ENCODE data around the gene SETD2.
A peak's percentile ranks its signal among the peaks of the same experiment; 100 is the strongest.

The SETD2 gene

DNA sequence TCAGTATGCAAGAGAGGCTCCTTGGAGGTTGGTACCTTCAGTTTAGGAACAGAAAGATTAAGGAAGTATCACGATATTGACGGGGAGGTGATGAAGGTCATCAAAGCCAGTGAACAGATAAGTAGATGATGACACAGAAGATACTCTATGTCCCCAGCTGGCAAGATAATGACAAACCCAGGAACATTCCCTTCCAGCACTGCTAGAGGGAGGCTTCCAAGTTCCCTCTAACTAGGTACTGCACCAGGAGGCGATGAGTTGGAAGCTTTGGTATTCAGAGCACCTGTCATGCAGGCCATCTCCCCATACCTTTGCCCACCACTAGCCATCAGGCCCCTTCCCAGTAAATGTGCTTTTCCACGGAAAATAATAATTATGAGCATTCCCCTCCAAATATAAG lies 143.6 kb downstream of the SETD2 start:
- Mint-ChIP-seq H3K36me3 (ENCODE audit: low read depth) (peaks cover 19% of the 10 kb centered on the region), H3K4me3 (no peak overlapping the region), H3K9me3 (no peaks in the 10 kb centered on the region), H3K27ac (peak overlapping the region; percentile 72), H3K4me1 (ENCODE audit: low read depth) (peaks cover 50% of the 10 kb centered on the region), H3K27me3 (ENCODE audit: low read depth) (no peaks in the 10 kb centered on the region)

DNA sequence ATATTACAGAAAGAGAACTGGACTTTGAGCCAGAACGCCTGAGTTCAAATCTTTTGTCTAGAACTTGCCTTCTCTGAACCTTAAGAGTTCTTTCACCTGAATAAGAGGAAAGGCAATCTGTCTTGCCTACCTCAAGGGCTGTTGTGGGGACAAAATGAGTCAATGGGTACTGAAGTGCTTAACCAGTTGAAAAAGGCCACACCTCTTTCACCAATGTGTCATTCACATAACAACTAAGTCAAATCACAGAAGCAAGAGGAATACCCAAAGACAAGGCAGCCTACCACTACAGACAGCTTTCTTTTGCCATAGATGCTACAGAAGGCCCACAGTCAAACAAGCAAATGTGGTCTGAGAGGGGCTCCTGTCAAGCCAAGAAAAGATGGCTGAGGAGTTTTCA lies 144.7 kb downstream of the SETD2 start:
- Mint-ChIP-seq H3K4me3 (peak overlapping the region; percentile 38), H3K9me3 (no peaks in the 10 kb centered on the region), H3K27me3 (ENCODE audit: low read depth) (no peaks in the 10 kb centered on the region), H3K27ac (peak overlapping the region; percentile 72), H3K36me3 (ENCODE audit: low read depth) (peaks cover 20% of the 10 kb centered on the region), H3K4me1 (ENCODE audit: low read depth) (peaks cover 48% of the 10 kb centered on the region)

DNA sequence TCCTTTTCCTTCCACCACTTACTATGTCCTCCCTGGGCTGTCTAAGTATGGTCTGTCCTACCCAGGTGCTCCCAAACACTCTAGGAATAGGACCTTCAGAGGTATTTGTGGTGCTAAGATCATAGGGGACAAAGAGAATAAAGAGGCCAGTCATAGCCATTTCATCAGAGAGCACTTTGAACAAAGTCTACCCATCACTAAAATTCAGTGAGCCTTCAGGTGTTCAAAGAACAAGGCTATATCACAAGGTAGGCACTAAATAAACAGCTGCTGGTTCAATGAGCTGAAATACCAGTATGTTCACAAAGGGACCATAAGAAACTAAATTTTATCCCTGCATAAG lies 145.7 kb downstream of the SETD2 start:
- Mint-ChIP-seq H3K27ac (no peak overlapping the region), H3K9me3 (no peaks in the 10 kb centered on the region), H3K36me3 (ENCODE audit: low read depth) (peaks cover 27% of the 10 kb centered on the region), H3K4me1 (ENCODE audit: low read depth) (peaks cover 48% of the 10 kb centered on the region), H3K27me3 (ENCODE audit: low read depth) (no peaks in the 10 kb centered on the region), H3K4me3 (no peak overlapping the region)

DNA sequence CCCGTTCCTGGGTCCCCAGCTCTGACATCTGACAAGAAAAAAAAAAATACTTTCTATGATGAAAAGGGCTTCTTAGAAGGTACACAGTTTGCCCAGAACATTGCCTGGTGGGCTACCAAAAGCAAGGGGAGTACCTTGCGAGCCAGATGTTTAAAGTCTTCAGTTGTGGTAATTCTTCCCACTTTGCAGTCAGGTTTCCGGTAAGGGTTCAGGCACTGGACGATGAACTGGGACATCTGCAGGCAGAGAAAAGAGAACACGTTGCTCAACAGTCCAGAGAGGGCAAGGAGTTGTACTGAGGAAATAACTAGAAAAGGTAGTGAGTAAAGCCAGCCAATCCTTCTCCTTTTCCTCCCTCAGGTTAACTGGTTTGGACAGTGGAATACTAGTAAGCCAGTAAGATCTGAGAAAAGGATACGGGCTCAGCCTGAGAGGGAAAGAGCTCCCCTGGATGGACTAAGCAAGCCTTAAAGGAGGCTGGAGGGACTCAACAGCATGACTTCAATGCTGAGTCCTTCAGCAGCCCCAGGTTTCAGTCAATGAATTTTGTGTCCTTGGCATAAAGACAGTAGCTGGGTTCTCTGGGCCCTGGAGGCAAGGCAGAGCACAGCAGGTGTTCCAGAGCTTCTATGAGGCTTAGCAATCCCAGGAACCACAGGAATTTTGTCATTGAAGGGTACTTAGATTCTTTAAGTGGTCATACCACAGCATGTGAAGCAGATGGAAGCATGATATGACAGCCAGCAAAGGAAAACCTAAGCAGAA lies 146.2 kb downstream of the SETD2 start:
- Mint-ChIP-seq H3K4me3 (no peak overlapping the region), H3K27me3 (ENCODE audit: low read depth) (no peaks in the 10 kb centered on the region), H3K36me3 (ENCODE audit: low read depth) (peaks cover 27% of the 10 kb centered on the region), H3K4me1 (ENCODE audit: low read depth) (peaks cover 48% of the 10 kb centered on the region), H3K9me3 (no peaks in the 10 kb centered on the region), H3K27ac (peak overlapping the region; percentile 83)

DNA sequence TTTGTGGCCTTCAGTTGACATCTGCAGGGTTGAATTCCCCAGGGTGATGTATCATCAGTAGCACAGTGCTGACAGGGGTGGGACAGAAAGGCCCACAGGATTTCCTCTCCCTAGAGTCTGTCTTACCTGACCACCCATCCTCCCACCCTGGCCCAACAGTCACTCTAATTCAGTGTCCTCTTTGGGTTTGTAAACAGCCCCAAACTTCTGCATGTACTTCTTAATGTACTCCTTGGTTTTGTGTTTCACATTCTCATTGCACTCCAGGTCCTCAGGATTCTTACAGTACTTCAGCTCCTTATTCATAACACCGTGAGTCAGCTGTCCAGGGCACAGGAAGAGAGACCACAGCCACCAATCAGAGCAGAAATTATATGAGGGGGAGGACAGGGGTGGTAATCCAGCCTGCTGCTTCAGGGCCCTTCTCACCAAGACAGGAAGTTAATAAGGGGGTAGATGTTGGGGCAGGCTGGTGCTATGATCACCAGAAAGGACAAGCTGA lies 146.9 kb downstream of the SETD2 start:
- Mint-ChIP-seq H3K27ac (peak overlapping the region; percentile 83), H3K9me3 (no peaks in the 10 kb centered on the region), H3K27me3 (ENCODE audit: low read depth) (no peaks in the 10 kb centered on the region), H3K4me1 (ENCODE audit: low read depth) (peaks cover 48% of the 10 kb centered on the region), H3K36me3 (ENCODE audit: low read depth) (peaks cover 27% of the 10 kb centered on the region), H3K4me3 (peak overlapping the region; percentile 20)

DNA sequence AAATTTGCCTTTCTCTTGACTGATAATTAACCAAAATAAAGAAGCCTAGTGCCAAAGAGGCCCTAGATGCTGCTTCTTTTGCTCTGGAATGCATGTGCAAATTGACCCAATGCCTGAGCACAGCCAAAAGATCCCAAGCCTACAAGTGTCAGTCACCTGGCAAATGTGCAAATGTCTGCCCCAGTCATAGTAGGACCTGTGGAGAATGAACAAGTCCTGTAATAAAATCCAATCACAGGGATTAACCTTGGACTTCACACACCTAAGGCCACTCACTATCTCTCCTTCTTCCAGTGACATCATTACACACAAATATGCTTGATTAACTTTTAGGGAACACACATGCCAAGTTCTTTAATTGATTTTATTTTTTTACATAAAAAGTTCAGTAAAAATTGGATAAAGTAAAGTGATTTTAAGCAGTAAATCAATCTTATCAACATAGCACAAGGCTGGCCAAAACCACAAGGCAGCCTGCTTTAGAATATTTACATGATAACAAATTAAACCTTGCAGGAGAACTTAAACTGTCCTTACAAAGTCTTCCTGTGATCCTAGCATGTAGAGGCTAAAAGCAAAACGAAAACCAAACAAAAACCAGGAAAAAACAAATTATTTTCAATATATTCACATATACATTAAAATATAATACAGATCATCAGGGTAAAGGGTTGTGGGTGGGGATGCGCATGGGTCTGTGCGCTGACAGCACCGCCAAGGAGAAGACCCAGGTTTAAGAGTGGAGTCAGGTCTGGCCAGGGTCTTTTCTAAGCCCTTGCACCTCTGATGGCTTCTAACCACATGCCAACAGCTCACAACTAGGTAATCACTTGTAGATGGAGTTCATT lies 147.6 kb downstream of the SETD2 start:
- H3K4me1 Mint-ChIP-seq (ENCODE audit: low read depth) = peaks cover 54% of the 10 kb centered on the region
- no peaks in the 10 kb centered on the region for H3K9me3 Mint-ChIP-seq
- H3K27ac Mint-ChIP-seq = peak overlapping the region; percentile 83
- H3K36me3 Mint-ChIP-seq (ENCODE audit: low read depth) = peaks cover 33% of the 10 kb centered on the region
- peak overlapping the region; percentile 20 for H3K4me3 Mint-ChIP-seq
- no peaks in the 10 kb centered on the region for H3K27me3 Mint-ChIP-seq (ENCODE audit: low read depth)

DNA sequence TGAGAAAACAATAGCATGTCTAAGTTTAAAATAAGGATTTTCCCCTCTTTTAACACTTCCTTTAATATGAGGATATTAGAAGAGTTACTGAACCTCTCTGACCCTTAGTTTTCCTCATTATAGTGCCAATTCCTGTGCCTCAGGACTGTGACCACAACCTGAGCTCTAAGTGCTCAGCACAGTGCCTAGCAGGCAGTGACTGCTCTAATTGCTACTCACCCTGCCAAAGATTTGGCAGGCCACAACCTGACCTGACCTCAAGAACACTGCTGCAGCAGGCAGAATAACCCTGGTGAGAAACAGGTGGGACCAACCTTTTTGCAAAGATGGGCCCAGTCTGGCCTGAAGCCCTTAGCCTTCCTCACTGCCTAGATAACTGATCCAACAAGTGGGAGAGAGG lies 148.8 kb downstream of the SETD2 start:
- Mint-ChIP-seq H3K27me3 (ENCODE audit: low read depth) (no peaks in the 10 kb centered on the region), H3K4me3 (no peak overlapping the region), H3K36me3 (ENCODE audit: low read depth) (peaks cover 37% of the 10 kb centered on the region), H3K27ac (peak overlapping the region; percentile 34), H3K4me1 (ENCODE audit: low read depth) (peaks cover 51% of the 10 kb centered on the region), H3K9me3 (no peaks in the 10 kb centered on the region)

DNA sequence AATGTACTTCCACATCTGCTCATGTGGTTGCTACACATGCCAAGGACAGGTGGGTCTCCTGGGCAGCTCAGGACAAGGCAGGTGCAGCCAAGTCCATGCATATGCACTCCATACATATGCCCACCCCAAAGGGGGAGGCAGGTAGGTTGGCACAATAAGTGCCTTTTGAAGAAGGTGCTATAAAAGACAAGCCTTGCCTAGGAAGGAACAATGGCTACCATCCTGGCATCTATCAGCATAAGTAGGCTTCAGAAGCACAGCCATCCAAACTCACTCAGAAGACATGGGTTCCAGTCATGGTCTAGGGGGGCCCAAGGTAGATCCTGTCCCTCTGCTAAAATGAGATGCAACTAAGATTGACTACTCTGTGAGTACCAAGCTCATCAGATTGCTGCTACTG lies 149.9 kb downstream of the SETD2 start:
- no peak overlapping the region for H3K27ac Mint-ChIP-seq
- peaks cover 40% of the 10 kb centered on the region for H3K4me1 Mint-ChIP-seq (ENCODE audit: low read depth)
- no peak overlapping the region for H3K4me3 Mint-ChIP-seq
- no peaks in the 10 kb centered on the region for H3K27me3 Mint-ChIP-seq (ENCODE audit: low read depth)
- H3K9me3 Mint-ChIP-seq = no peaks in the 10 kb centered on the region
- H3K36me3 Mint-ChIP-seq (ENCODE audit: low read depth) = peaks cover 39% of the 10 kb centered on the region

DNA sequence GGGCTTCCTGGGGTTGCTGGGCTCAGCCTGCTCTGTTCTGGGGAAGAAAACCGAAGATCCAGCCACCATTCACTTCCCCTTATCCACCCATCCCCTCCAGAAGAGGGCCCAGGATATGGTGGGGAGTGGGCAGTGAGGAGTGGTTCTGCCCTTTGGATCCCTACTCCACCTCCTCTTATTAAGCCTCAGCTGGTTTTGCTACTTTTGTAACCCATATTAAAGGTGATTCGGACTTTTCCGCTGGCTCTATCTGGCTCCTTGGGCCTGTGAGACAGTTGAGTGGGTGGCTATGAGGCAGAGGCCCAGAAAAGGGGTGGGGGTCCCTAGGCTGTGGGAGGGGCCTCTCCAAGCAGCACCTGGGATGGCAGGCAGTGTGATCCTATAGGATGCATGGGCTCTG lies 150.7 kb downstream of the SETD2 start:
- Mint-ChIP-seq H3K36me3 (ENCODE audit: low read depth) (peaks cover 34% of the 10 kb centered on the region), H3K4me1 (ENCODE audit: low read depth) (peaks cover 34% of the 10 kb centered on the region), H3K4me3 (no peak overlapping the region), H3K27me3 (ENCODE audit: low read depth) (no peaks in the 10 kb centered on the region), H3K27ac (no peak overlapping the region), H3K9me3 (no peaks in the 10 kb centered on the region)

DNA sequence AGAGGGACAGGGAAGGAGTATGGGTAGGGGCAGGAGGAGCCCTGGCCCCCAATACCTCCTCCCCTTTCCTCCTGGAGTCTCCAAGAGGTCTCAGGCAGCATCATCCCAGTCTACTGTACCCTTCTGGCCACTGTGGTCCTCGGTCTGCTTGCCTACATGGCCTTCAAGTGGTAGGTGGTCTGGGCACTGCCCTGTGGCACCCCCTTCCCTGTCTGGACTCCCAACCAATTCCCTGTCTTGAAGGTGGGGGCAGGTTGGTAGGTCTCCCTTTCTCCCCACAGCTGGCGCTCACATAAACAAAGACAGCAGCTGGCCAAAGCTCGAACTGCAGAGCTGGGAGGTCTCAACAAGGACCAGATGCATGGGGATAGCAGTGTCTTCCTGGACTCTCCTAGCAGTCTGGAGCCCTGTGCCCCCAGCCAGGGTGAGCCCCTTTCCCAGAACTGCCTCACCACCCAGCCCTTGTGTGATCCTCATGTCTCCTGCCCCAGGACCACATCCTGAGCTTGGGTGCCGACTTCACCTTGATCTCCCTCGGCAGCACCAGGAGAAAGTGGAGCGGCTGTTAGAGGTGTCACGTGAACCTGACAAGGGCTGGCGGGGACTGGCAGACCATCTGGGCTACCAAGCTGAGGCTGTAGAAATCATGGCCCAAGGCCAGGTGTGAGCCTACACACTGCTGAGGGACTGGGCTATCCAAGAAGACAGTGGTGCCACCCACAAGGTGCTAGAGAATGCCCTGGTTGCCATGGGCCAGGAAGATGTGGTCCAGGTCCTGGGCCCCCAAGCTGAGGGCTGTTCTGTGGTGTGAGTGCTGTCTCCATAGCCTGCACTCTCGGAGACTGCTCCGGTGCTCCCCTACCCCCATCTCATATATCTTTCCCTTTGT lies 151.3 kb downstream of the SETD2 start:
- no peak overlapping the region for H3K27ac Mint-ChIP-seq
- H3K9me3 Mint-ChIP-seq = no peaks in the 10 kb centered on the region
- no peak overlapping the region for H3K4me3 Mint-ChIP-seq
- H3K27me3 Mint-ChIP-seq (ENCODE audit: low read depth) = no peaks in the 10 kb centered on the region
- H3K36me3 Mint-ChIP-seq (ENCODE audit: low read depth) = peaks cover 33% of the 10 kb centered on the region
- H3K4me1 Mint-ChIP-seq (ENCODE audit: low read depth) = peaks cover 28% of the 10 kb centered on the region

DNA sequence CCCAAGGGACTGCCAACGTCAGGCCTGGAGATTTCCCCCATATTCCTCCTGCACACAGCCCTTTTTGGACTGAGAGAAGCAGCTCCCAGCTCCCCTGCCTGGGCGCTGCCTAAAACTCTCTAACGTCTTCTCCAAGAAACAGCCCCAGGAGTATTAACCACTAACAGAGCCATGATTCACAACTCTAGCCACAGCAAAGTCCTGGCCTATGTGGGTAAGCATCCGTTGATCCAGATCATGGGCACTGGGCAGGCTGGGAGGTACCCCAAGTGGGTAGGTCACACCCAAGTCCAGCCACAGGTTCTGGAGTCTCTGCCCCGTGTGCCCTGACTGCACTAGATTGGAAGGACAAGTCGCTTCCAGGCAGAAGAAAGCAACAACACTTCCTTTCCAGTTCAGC lies 152.5 kb downstream of the SETD2 start:
- Mint-ChIP-seq H3K27ac (no peak overlapping the region), H3K4me3 (no peak overlapping the region), H3K9me3 (no peaks in the 10 kb centered on the region), H3K4me1 (ENCODE audit: low read depth) (peaks cover 18% of the 10 kb centered on the region), H3K27me3 (ENCODE audit: low read depth) (no peaks in the 10 kb centered on the region), H3K36me3 (ENCODE audit: low read depth) (peaks cover 33% of the 10 kb centered on the region)

DNA sequence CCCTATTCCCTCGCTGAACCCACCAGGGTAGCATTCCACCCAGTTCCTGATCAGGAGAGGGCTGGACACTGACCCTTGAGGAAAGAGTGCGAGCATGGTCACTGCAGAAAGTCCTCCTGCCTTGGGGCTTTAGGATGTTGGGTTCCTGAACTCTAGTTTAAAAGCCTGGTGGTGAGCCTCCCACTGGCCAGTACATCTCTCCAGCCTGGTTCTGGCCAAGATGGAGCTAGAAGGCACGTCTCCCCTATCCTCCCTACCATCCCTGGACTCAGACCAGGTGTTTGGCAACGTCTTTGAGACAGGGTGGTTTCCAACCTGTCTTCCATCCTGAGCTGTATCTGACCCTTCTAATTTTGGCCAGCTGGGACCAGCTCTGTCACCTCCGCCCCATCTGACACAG lies 153.0 kb downstream of the SETD2 start:
- Mint-ChIP-seq H3K9me3 (no peaks in the 10 kb centered on the region), H3K4me3 (no peak overlapping the region), H3K27me3 (ENCODE audit: low read depth) (no peaks in the 10 kb centered on the region), H3K27ac (no peak overlapping the region), H3K36me3 (ENCODE audit: low read depth) (peaks cover 35% of the 10 kb centered on the region), H3K4me1 (ENCODE audit: low read depth) (peaks cover 15% of the 10 kb centered on the region)

DNA sequence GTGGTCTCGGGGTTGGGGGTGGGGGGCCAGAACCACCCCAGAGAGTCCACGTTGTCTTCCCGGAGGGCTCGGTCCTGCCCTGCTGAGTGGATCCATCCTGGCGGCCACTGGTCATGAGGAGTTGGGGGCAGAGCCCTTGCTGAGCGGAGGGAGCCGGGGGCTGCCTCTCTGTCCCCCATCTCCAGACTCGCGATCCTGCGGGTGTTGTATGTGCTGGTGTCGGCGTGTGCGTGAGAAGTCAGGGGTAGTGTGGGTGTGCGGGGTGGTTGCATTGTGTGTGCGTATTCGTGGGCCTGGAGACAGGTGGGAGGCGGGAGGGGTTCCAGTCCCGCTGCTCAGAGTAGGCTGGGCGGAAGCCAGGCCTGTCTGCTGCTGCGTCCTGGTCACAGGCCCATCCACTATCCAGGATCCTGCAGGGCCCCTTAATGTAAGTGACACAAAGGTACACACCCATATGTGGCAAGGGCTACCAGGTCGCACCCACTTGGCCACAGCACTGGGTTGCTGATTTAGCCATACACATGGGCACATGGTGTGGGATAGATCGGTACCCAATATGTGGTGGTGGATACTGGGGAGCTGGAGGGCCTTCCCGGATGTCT lies 153.7 kb downstream of the SETD2 start:
- H3K9me3 Mint-ChIP-seq = no peaks in the 10 kb centered on the region
- peaks cover 11% of the 10 kb centered on the region for H3K4me1 Mint-ChIP-seq (ENCODE audit: low read depth)
- H3K27me3 Mint-ChIP-seq (ENCODE audit: low read depth) = no peaks in the 10 kb centered on the region
- peaks cover 37% of the 10 kb centered on the region for H3K36me3 Mint-ChIP-seq (ENCODE audit: low read depth)
- H3K27ac Mint-ChIP-seq = peak overlapping the region; percentile 31
- H3K4me3 Mint-ChIP-seq = no peak overlapping the region
